K562 (cell line): ENCODE data around the gene PTPN12. TPM values are rescaled to one million over a fixed set of nuclear protein-coding genes. Genes with fewer than 3 reads are reported as not detected.

ENCODE experiments used
- AFF4 ChIP-seq: sonication (generic); formaldehyde crosslinking; IDR thresholded peaks from 2 replicates; pipeline ENCODE4 v1.8.0; 2023; ENCODE audit warnings: mild to moderate bottlenecking, missing genetic modification reagents
- CCNT2 ChIP-seq: IDR thresholded peaks from 2 replicates; pipeline ENCODE4 v1.6.1; 2011; ENCODE audit warnings: borderline replicate concordance, low read depth, mild to moderate bottlenecking, moderate library complexity, mixed read lengths, low read length; ENCODE audit not compliant: insufficient read length; ENCODE audit errors: extremely low read depth
- ELK3 ChIP-seq: fragments of 450-650 bp; formaldehyde crosslinking; IDR thresholded peaks from 2 replicates; pipeline ENCODE4 v1.4.0; 2020; ENCODE audit warnings: mild to moderate bottlenecking
- HNRNPLL ChIP-seq: fragments of 200-400 bp; formaldehyde crosslinking; IDR thresholded peaks from 2 replicates; pipeline ENCODE4 v1.6.1; 2017; ENCODE audit warnings: low read length, low read depth, mild to moderate bottlenecking; ENCODE audit not compliant: poor library complexity, severe bottlenecking
- MGA ChIP-seq: fragments of 450-650 bp; IDR thresholded peaks from 2 replicates; pipeline ENCODE4 v1.6.1; 2016; ENCODE audit warnings: mild to moderate bottlenecking, moderate library complexity
- POLR2B ChIP-seq: fragments of 450-650 bp; IDR thresholded peaks from 2 replicates; pipeline ENCODE4 v1.6.1; 2018; ENCODE audit warnings: low read depth; ENCODE audit not compliant: partially characterized antibody
- ZBTB17 ChIP-seq: fragments of 450-650 bp; formaldehyde crosslinking; IDR thresholded peaks from 2 replicates; pipeline ENCODE4 v1.4.0; 2020; ENCODE audit warnings: mild to moderate bottlenecking
- ZFP1 ChIP-seq: fragments of 450-650 bp; formaldehyde crosslinking; IDR thresholded peaks from 2 replicates; pipeline ENCODE4 v1.4.0; 2020; ENCODE audit warnings: mild to moderate bottlenecking, mixed read lengths
- ZNF316 ChIP-seq: fragments of 450-650 bp; IDR thresholded peaks from 2 replicates; pipeline ENCODE4 v1.6.1; 2016
- ZNF354B ChIP-seq: fragments of 250-450 bp; sonication (Bioruptor Pico); IDR thresholded peaks from 2 replicates; pipeline ENCODE4 v1.4.0; 2020
- ZSCAN29 ChIP-seq: fragments of 450-650 bp; IDR thresholded peaks from 2 replicates; pipeline ENCODE4 v1.6.1; 2017
- polyA plus RNA-seq, 8 experiments: library from polyadenylated mRNA; depleted of rRNA in 4 of 8; stranded (reverse) in 5 of 8; unstranded in 3 of 8; fragments of >200 nt; fragmentation: Nextera tagmentation in 2 of 8; fragmentation: Illumina TruSeq in 1 of 8; extraction: Ambion mirVana in 2 of 8; extraction: Trizol in 1 of 8; gene quantifications; 2 replicates each; pipeline versions ENCODE4 v1.2.1 to v1.2.3, GENCODE V29; 2011 to 2014; ENCODE audit warnings: inconsistent platforms in 1 of 8, missing spikeins in 1 of 8
- total RNA-seq, 7 experiments: library from RNA; depleted of rRNA in 6 of 7; stranded (reverse); fragments of >200 nt in 6 of 7; fragmentation: Illumina TruSeq in 2 of 7; extraction: Trizol in 2 of 7; gene quantifications; 2 replicates each; pipeline versions ENCODE4 v1.2.1 to v1.2.3, GENCODE V29; 2011 to 2021; ENCODE audit warnings: low replicate concordance in 1 of 7

PTPN12 gene
- total and polyA plus RNA-seq, 9 of the 15 experiments (the other 6 are each of a cell fraction or from before 2014, with no cell fraction given) = 15.3 to 79.8 (median 26.6) TPM

GRCh38 chr7:77536413-77537135, 521 bp upstream of the PTPN12 start (continued):
- TF ChIP-seq ZSCAN29 (no peak), AFF4 (0 out of 2 replicates have a peak, but pooled peaks have one; percentile 54), ZNF354B (CRISPR knock-in tag) (no peak), ELK3 (CRISPR knock-in tag) (no peak), ZNF316 (no peak), CCNT2 (peak; percentile 40), ZBTB17 (CRISPR knock-in tag) (peak; percentile 70; the same call in 1 of the 2 replicates), HNRNPLL (peak; percentile 69), MGA (peak; percentile 71), ZFP1 (CRISPR knock-in tag) (no peak), POLR2B (peak; percentile 97)
